ENCODE data around the gene SLC16A10. TPM values are rescaled to one million over a fixed set of nuclear protein-coding genes. Genes with fewer than 3 reads are reported as not detected.

SLC16A10 gene
- total and polyA plus RNA-seq, 2 of the 8 experiments (the other 6 are each of a cell fraction or from before 2014, with no cell fraction given): 18.6 to 23.2 TPM

GRCh38 chr6:111204881-111205280 lies 117.6 kb downstream of the SLC16A10 start (continued):
- TF ChIP-seq HDAC2 (IDR thresholded peaks at IDR 0.05; ENCODE audit: borderline replicate concordance in 1 of 2, low read depth in 2 of 2, low read length in 2 of 2) (no peak), KDM1A (IDR thresholded peaks at IDR 0.05; ENCODE audit: borderline replicate concordance, low read length) (no peak), CTCF (IDR thresholded peaks at IDR 0.05; ENCODE audit: control extremely low read depth in 1 of 3, insufficient read depth in 1 of 3, low read depth in 1 of 3, low read length in 3 of 3) (no peak)
